Measurements from ENCODE around the gene G6PC3.

Gene G6PC3

GRCh38 chr17:44059101-44059892, 11.2 kb upstream of the G6PC3 start:
- DNase-seq (ENCODE audit: low read depth), result no peak
- in situ Hi-C loops (cut with HindIII; ENCODE audit: low sequenced_read_pairs), result no loop called here
- TF ChIP-seq, protein P1, sequence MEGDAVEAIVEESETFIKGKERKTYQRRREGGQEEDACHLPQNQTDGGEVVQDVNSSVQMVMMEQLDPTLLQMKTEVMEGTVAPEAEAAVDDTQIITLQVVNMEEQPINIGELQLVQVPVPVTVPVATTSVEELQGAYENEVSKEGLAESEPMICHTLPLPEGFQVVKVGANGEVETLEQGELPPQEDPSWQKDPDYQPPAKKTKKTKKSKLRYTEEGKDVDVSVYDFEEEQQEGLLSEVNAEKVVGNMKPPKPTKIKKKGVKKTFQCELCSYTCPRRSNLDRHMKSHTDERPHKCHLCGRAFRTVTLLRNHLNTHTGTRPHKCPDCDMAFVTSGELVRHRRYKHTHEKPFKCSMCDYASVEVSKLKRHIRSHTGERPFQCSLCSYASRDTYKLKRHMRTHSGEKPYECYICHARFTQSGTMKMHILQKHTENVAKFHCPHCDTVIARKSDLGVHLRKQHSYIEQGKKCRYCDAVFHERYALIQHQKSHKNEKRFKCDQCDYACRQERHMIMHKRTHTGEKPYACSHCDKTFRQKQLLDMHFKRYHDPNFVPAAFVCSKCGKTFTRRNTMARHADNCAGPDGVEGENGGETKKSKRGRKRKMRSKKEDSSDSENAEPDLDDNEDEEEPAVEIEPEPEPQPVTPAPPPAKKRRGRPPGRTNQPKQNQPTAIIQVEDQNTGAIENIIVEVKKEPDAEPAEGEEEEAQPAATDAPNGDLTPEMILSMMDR (IDR thresholded peaks at IDR 0.05; ENCODE audit: low read depth, low read length, missing control alignments), result no peak
- no peak overlapping the region for H3K4me3 ChIP-seq (ENCODE audit: low read depth, low read length)

DNA sequence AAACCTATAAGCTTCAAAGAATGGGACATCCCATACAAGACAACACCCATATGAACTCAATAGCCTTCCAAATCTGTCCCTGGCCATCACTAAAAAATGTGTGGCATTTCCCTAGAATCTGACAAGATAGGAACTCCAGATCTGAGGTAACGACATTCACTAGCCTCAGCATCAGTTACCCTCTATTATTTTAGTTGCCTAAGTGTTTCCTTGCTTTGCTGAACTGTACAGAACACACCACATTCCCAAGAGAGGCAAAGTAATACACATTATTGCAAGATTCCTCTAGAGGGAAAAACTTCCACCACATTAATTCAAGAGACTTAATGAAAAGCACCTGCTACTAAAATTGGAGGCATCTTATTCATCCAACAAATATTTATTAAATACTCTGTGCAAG, 9.1 kb upstream of the G6PC3 start:
- in situ Hi-C loops (cut with HindIII; ENCODE audit: low sequenced_read_pairs), result no loop called here
- TF ChIP-seq, protein P1 (IDR thresholded peaks at IDR 0.05; ENCODE audit: low read depth, low read length, missing control alignments), result no peak
- no peak overlapping the region for H3K4me3 ChIP-seq (ENCODE audit: low read depth, low read length)
- no peak for DNase-seq (ENCODE audit: low read depth)

GRCh38 chr17:44062871-44063270, 7.7 kb upstream of the G6PC3 start:
- H3K4me3 ChIP-seq (ENCODE audit: low read depth, low read length), result no peak overlapping the region
- TF ChIP-seq, protein P1 (IDR thresholded peaks at IDR 0.05; ENCODE audit: low read depth, low read length, missing control alignments), result no peak
- in situ Hi-C loops (cut with HindIII; ENCODE audit: low sequenced_read_pairs), result no loop called here
- no peak for DNase-seq (ENCODE audit: low read depth)

GRCh38 chr17:44063704-44064639, 6.6 kb upstream of the G6PC3 start:
- H3K4me3 ChIP-seq (ENCODE audit: low read depth, low read length), result no peak overlapping the region
- in situ Hi-C loops (cut with HindIII; ENCODE audit: low sequenced_read_pairs), result no loop called here

DNA sequence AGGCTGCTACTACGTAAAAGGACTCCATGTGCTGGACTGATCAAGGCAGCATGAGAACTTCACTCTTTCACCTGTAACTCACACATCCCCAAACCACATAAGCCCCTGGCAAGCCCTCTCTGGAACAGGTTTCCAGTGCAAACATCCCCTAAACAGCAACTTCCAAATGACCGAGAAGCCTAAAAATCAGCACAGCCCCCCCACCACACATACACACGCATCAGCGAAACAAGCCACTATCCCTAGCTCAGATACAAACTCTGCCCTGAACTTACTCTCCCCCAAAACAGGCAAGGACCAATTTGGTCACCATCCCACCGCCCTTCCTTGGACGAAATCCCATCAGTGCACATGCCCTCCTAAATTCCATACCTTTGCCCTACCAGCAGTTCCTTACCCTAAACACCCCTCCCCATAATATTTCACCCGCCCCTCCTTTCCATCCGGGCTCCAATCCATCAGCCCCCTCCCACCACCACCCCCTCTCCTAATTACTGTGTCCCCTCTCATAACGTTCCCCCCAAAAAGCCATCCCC, 4.8 kb upstream of the G6PC3 start:
- TF ChIP-seq, protein P1 (IDR thresholded peaks at IDR 0.05; ENCODE audit: low read depth, low read length, missing control alignments), result no peak
- H3K4me3 ChIP-seq (ENCODE audit: low read depth, low read length), result peak overlapping the region; percentile 90
- no peak for DNase-seq (ENCODE audit: low read depth)
- in situ Hi-C loops (cut with HindIII; ENCODE audit: low sequenced_read_pairs), result no loop called here

More at GRCh38 chr17:44063704-44064639, 6.6 kb upstream of the G6PC3 start:
- DNase-seq (ENCODE audit: low read depth), result no peak
- TF ChIP-seq, protein P1 (IDR thresholded peaks at IDR 0.05; ENCODE audit: low read depth, low read length, missing control alignments), result no peak

- DNase-seq (ENCODE audit: low read depth), result peak; percentile 74
- in situ Hi-C loops (cut with HindIII; ENCODE audit: low sequenced_read_pairs), result no loop called here
- TF ChIP-seq, protein P1 (IDR thresholded peaks at IDR 0.05; ENCODE audit: low read depth, low read length, missing control alignments), result no peak
- peak within 1 kb of the TSS; percentile 90 for H3K4me3 ChIP-seq (ENCODE audit: low read depth, low read length)
Observed at GRCh38 chr17:44066204-44066930, 4.2 kb upstream of the G6PC3 start, which contains the start of gene LSM12. TSS of gene LSM12 (minus strand) at chr17:44066671. CDS start at chr17:44066587, 84 bp downstream.

Measured in astrocyte of the cerebellum (primary cell).